Measurements from ENCODE around the gene DLG2.

GRCh38 chr11:84157639-84158038 is 1469.5 kb downstream of the DLG2 start:
- no peak for TF ChIP-seq CTCF (IDR thresholded peaks at IDR 0.05)
- no peak for TF ChIP-seq POLR2A (IDR thresholded peaks at IDR 0.05)

All from suprapubic skin (tissue), 3 donors.